ENCODE measurements around the gene AUTS2.

The AUTS2 gene

GRCh38 chr7:70416347-70416985 is 818.2 kb downstream of the AUTS2 start:
- H3K9me3 Mint-ChIP-seq: no peaks in the 10 kb centered on the region
- H3K4me1 Mint-ChIP-seq (ENCODE audit: low read depth): no peaks in the 10 kb centered on the region
- no peaks in the 10 kb centered on the region for H3K27me3 Mint-ChIP-seq
- H3K4me3 Mint-ChIP-seq: no peak overlapping the region
- no peaks in the 10 kb centered on the region for H3K36me3 Mint-ChIP-seq (ENCODE audit: low read depth)
- no peak overlapping the region for H3K27ac Mint-ChIP-seq
- no peak for DNase-seq

GRCh38 chr7:70416986-70417655 is 818.8 kb downstream of the AUTS2 start:
- no peaks in the 10 kb centered on the region for H3K4me1 Mint-ChIP-seq (ENCODE audit: low read depth)
- no peak overlapping the region for H3K27ac Mint-ChIP-seq
- no peak overlapping the region for H3K4me3 Mint-ChIP-seq
- H3K9me3 Mint-ChIP-seq: no peaks in the 10 kb centered on the region
- H3K36me3 Mint-ChIP-seq (ENCODE audit: low read depth): no peaks in the 10 kb centered on the region
- DNase-seq: no peak
- no peaks in the 10 kb centered on the region for H3K27me3 Mint-ChIP-seq

GRCh38 chr7:70419526-70420380 is 821.5 kb downstream of the AUTS2 start:
- H3K9me3 Mint-ChIP-seq: no peaks in the 10 kb centered on the region
- H3K27me3 Mint-ChIP-seq: no peaks in the 10 kb centered on the region

DNA sequence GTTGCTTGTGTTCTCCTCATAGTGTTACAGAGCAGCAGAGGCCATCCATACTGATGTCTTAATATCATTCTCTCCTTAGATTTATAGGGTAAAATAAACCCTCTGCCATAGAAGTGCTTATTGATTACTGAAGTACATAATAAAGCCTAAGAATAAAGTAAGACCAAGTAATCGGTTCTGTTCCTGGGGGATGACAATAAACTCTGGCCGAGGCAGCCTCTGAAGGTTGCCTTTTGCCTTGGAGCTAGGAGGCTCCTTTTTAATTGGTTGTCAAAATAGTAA is 822.0 kb downstream of the AUTS2 start:
- H3K4me1 Mint-ChIP-seq (ENCODE audit: low read depth): no peaks in the 10 kb centered on the region
- H3K27me3 Mint-ChIP-seq: no peaks in the 10 kb centered on the region
- no peaks in the 10 kb centered on the region for H3K36me3 Mint-ChIP-seq (ENCODE audit: low read depth)

More at GRCh38 chr7:70419526-70420380, 821.5 kb downstream of the AUTS2 start:
- no peak for DNase-seq
- Mint-ChIP-seq H3K36me3 (ENCODE audit: low read depth) (no peaks in the 10 kb centered on the region), H3K27ac (no peak overlapping the region), H3K4me1 (ENCODE audit: low read depth) (no peaks in the 10 kb centered on the region), H3K4me3 (no peak overlapping the region)

DNA sequence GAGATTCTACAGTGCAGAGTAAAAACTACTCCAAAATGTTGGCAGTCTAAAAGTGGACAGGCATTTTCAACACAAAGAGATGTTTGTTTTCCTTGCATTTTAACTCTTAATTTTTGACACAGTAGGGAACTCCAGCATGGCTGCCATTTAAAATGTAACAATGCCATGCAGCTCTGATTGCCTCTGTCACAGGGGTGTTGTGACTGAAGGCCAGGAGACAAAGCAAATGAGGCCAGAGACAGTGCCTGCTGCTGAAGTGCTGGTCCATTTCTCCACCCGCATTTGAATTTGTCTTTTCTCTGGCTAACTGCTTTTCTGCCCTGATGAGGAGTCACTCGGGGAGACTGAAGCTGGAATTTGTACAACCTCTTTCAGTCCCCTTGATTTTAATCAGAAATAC is 823.0 kb downstream of the AUTS2 start:
- no peaks in the 10 kb centered on the region for H3K4me1 Mint-ChIP-seq (ENCODE audit: low read depth)
- no peak for DNase-seq
- no peaks in the 10 kb centered on the region for H3K27me3 Mint-ChIP-seq
- no peak overlapping the region for H3K4me3 Mint-ChIP-seq
- H3K27ac Mint-ChIP-seq: no peak overlapping the region
- H3K9me3 Mint-ChIP-seq: no peaks in the 10 kb centered on the region
- no peaks in the 10 kb centered on the region for H3K36me3 Mint-ChIP-seq (ENCODE audit: low read depth)

More for the DNA sequence above, 822.0 kb downstream of the AUTS2 start:
- no peak overlapping the region for H3K4me3 Mint-ChIP-seq
- no peak overlapping the region for H3K27ac Mint-ChIP-seq
- H3K9me3 Mint-ChIP-seq: no peaks in the 10 kb centered on the region
- DNase-seq: no peak

- no peak overlapping the region for H3K4me3 Mint-ChIP-seq
- H3K27me3 Mint-ChIP-seq: no peaks in the 10 kb centered on the region
- H3K27ac Mint-ChIP-seq: no peak overlapping the region
- H3K36me3 Mint-ChIP-seq (ENCODE audit: low read depth): no peaks in the 10 kb centered on the region
- no peak for DNase-seq
- H3K4me1 Mint-ChIP-seq (ENCODE audit: low read depth): no peaks in the 10 kb centered on the region
- H3K9me3 Mint-ChIP-seq: no peaks in the 10 kb centered on the region
Measured at GRCh38 chr7:70426249-70426880, 828.1 kb downstream of the AUTS2 start.

GRCh38 chr7:70432567-70433001 is 834.3 kb downstream of the AUTS2 start:
- Mint-ChIP-seq H3K9me3 (no peaks in the 10 kb centered on the region), H3K4me3 (no peak overlapping the region), H3K36me3 (ENCODE audit: low read depth) (no peaks in the 10 kb centered on the region), H3K27me3 (no peaks in the 10 kb centered on the region), H3K4me1 (ENCODE audit: low read depth) (peaks cover 8% of the 10 kb centered on the region), H3K27ac (no peak overlapping the region)
- DNase-seq: no peak

DNA sequence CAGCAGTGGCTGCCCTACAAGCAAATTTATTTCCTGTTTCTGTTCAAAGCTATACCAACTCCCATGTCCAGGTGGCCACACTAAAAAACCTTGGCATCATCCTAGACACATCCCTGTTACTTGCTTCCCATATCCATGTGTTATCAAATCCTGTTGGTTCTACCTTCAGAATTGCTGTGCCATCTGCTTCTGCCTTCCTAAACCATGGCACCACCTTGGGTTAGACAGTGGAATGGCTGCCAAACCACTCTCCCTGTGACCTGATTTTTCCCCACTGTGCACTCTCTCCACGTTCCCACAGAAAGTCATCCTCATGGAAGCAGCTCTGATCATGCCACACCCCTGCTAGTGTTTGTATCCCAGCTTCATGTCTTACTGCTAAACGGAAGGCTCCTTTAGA is 836.1 kb downstream of the AUTS2 start:
- H3K4me1 Mint-ChIP-seq (ENCODE audit: low read depth): peaks cover 8% of the 10 kb centered on the region
- H3K4me3 Mint-ChIP-seq: no peak overlapping the region
- no peaks in the 10 kb centered on the region for H3K27me3 Mint-ChIP-seq
- no peak for DNase-seq
- H3K36me3 Mint-ChIP-seq (ENCODE audit: low read depth): no peaks in the 10 kb centered on the region
- no peaks in the 10 kb centered on the region for H3K9me3 Mint-ChIP-seq
- no peak overlapping the region for H3K27ac Mint-ChIP-seq

GRCh38 chr7:70434821-70435220 is 836.5 kb downstream of the AUTS2 start:
- no peak for DNase-seq
- Mint-ChIP-seq H3K27ac (no peak overlapping the region), H3K4me1 (ENCODE audit: low read depth) (peaks cover 8% of the 10 kb centered on the region), H3K4me3 (no peak overlapping the region), H3K27me3 (no peaks in the 10 kb centered on the region), H3K9me3 (no peaks in the 10 kb centered on the region), H3K36me3 (ENCODE audit: low read depth) (no peaks in the 10 kb centered on the region)

DNA sequence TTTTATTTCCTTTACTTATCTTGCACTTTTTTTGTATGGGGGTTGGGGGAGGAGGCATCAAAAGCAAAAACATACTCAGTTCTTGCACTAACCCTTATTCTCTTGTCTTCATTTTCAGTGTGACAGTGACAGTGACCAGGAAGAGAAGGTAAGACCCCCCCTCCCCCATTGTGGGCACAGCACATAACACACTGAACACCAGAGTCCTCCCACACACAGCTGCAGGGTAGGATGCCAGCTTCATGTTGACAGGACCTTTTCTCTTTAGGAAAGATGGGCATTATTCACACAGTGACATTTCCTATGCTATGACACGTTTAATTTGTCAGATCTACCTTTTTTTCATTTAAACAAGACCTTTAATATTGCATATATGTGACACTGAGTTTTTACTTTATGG is 837.4 kb downstream of the AUTS2 start:
- Mint-ChIP-seq H3K4me3 (no peak overlapping the region), H3K36me3 (ENCODE audit: low read depth) (no peaks in the 10 kb centered on the region), H3K4me1 (ENCODE audit: low read depth) (peaks cover 8% of the 10 kb centered on the region), H3K27me3 (no peaks in the 10 kb centered on the region), H3K27ac (no peak overlapping the region), H3K9me3 (no peaks in the 10 kb centered on the region)
- DNase-seq: no peak

DNA sequence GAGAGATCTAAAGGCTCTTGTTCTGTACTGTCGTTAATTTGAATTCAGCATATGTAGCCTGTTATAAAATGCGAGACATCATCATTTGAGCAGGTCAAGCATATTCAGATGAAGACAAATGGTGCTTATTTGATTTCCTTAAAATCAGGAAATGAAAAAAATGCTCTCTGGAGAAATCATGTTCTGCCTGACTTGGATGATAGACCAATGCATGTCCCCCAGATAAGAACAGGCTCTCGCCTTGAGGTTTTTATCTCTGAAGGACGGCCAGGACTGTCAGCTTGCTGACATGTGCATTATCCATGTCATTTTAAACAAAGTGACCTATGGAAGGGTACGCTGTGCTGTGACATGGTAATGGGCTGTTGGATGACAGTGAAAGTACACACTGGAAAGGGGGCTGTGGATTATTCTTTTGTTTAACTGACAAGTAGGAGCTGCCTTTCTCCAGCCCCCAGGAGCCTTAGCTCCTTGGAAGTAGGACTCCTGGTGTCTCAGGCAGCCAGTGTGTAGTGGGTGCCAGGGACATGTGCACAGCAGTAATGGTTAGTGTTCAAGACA is 838.6 kb downstream of the AUTS2 start:
- H3K36me3 Mint-ChIP-seq (ENCODE audit: low read depth): no peaks in the 10 kb centered on the region
- no peak overlapping the region for H3K4me3 Mint-ChIP-seq
- H3K27ac Mint-ChIP-seq: no peak overlapping the region
- H3K4me1 Mint-ChIP-seq (ENCODE audit: low read depth): peaks cover 8% of the 10 kb centered on the region
- H3K9me3 Mint-ChIP-seq: no peaks in the 10 kb centered on the region
- no peaks in the 10 kb centered on the region for H3K27me3 Mint-ChIP-seq
- DNase-seq: no peak

GRCh38 chr7:70439651-70440050 is 841.4 kb downstream of the AUTS2 start:
- H3K27me3 Mint-ChIP-seq: no peaks in the 10 kb centered on the region
- H3K36me3 Mint-ChIP-seq (ENCODE audit: low read depth): no peaks in the 10 kb centered on the region
- H3K9me3 Mint-ChIP-seq: no peaks in the 10 kb centered on the region
- H3K4me1 Mint-ChIP-seq (ENCODE audit: low read depth): peaks cover 8% of the 10 kb centered on the region
- no peak overlapping the region for H3K27ac Mint-ChIP-seq
- DNase-seq: no peak
- no peak overlapping the region for H3K4me3 Mint-ChIP-seq

- Mint-ChIP-seq H3K4me1 (ENCODE audit: low read depth) (no peaks in the 10 kb centered on the region), H3K4me3 (no peak overlapping the region), H3K36me3 (ENCODE audit: low read depth) (no peaks in the 10 kb centered on the region), H3K9me3 (no peaks in the 10 kb centered on the region), H3K27me3 (no peaks in the 10 kb centered on the region), H3K27ac (no peak overlapping the region)
- DNase-seq: no peak
Measured at GRCh38 chr7:70446448-70447143, 848.3 kb downstream of the AUTS2 start.

GRCh38 chr7:70448312-70448906 is 850.1 kb downstream of the AUTS2 start:
- no peak overlapping the region for H3K27ac Mint-ChIP-seq
- no peaks in the 10 kb centered on the region for H3K9me3 Mint-ChIP-seq
- no peaks in the 10 kb centered on the region for H3K36me3 Mint-ChIP-seq (ENCODE audit: low read depth)

More at GRCh38 chr7:70448312-70448906, 850.1 kb downstream of the AUTS2 start:
- DNase-seq: no peak
- H3K4me1 Mint-ChIP-seq (ENCODE audit: low read depth): no peaks in the 10 kb centered on the region
- H3K27me3 Mint-ChIP-seq: no peaks in the 10 kb centered on the region
- H3K4me3 Mint-ChIP-seq: no peak overlapping the region

Data from activated T-cell treated with anti-CD3 and anti-CD28 coated beads, Interleukin-2, amount 50 U/mL, for 24 hours (primary cell).